ENCODE data around the gene NDRG4. TPM values are rescaled to one million over a fixed set of nuclear protein-coding genes. Genes with fewer than 3 reads are reported as not detected.
A peak's percentile ranks its signal among the peaks of the same experiment; 100 is the strongest.

The NDRG4 gene
- total and polyA plus RNA-seq, 2 donors (not counting 1 experiment from before 2014, with no cell fraction given): 0.96 to 1.1 TPM

GRCh38 chr16:58515125-58515870 is 15.4 kb downstream of the NDRG4 start, which contains the start of gene SETD6:
TSS of gene SETD6 (plus strand) at chr16:58515517. CDS start at chr16:58515538, 21 bp downstream.
- peak within 1 kb of the TSS; percentile 38 to 68 for H3K27ac ChIP-seq (ENCODE audit: low read length in 2 of 2)
- peak within 1 kb of the TSS; percentile 79 for H3K9ac ChIP-seq (ENCODE audit: low read length)
- peak within 1 kb of the TSS; percentile 95 for H2AFZ ChIP-seq (ENCODE audit: insufficient read depth, low read depth, low read length, poor library complexity, severe bottlenecking)
- peak within 1 kb of the TSS; percentile 41 to 93 (median 79) for H3K4me3 ChIP-seq (ENCODE audit: control extremely low read depth in 1 of 5, extremely low read depth in 1 of 5, insufficient read depth in 1 of 5, low read depth in 2 of 5, low read length in 4 of 5)
- peak within 1 kb of the TSS; percentile 86 for H3K27ac Mint-ChIP-seq
- H3K4me3 Mint-ChIP-seq: peak within 1 kb of the TSS; percentile 94
- ATAC-seq (ENCODE audit: low read depth) (peak; percentile 77), DNase-seq (peak; percentile 81)
- peaks cover 10 to 14% of the 10 kb centered on the region in 2 donors for H3K4me1 ChIP-seq (ENCODE audit: control insufficient read depth in 2 of 2, insufficient read depth in 2 of 2, low read length in 2 of 2)
- ChIA-PET POLR2A (no interaction called here), CTCF (interaction anchor here (0.6 to 1.5 kb wide), 3 partner anchors 14 to 241 kb away, joined by 3 to 12 read pairs (median 4); no protein-coding TSS in a partner anchor)
- TF ChIP-seq EZH2 (IDR thresholded peaks at IDR 0.05; ENCODE audit: borderline replicate concordance, insufficient read depth, low read depth, low read length, poor library complexity, severe bottlenecking): no peak
- TF ChIP-seq, protein P1, sequence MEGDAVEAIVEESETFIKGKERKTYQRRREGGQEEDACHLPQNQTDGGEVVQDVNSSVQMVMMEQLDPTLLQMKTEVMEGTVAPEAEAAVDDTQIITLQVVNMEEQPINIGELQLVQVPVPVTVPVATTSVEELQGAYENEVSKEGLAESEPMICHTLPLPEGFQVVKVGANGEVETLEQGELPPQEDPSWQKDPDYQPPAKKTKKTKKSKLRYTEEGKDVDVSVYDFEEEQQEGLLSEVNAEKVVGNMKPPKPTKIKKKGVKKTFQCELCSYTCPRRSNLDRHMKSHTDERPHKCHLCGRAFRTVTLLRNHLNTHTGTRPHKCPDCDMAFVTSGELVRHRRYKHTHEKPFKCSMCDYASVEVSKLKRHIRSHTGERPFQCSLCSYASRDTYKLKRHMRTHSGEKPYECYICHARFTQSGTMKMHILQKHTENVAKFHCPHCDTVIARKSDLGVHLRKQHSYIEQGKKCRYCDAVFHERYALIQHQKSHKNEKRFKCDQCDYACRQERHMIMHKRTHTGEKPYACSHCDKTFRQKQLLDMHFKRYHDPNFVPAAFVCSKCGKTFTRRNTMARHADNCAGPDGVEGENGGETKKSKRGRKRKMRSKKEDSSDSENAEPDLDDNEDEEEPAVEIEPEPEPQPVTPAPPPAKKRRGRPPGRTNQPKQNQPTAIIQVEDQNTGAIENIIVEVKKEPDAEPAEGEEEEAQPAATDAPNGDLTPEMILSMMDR (IDR thresholded peaks at IDR 0.05): no peak
- no peaks in the 10 kb centered on the region for H3K27me3 Mint-ChIP-seq
- peaks cover 18% of the 10 kb centered on the region for H4K20me1 ChIP-seq (ENCODE audit: control insufficient read depth, insufficient read depth, low read length, poor library complexity, severe bottlenecking)
- no peaks in the 10 kb centered on the region for H3K9me3 Mint-ChIP-seq (ENCODE audit: insufficient read depth)
- 2% methylated on average over 80 of the region's 80 CpGs for WGBS (ENCODE audit: insufficient coverage)
- peak within 1 kb of the TSS; percentile 80 for H3K4me2 ChIP-seq (replicated peaks; ENCODE audit: low read depth, low read length, poor library complexity, severe bottlenecking)
- no peaks in the 10 kb centered on the region for H3K27me3 ChIP-seq (replicated peaks in 1 of 4; ENCODE audit: control extremely low read depth in 1 of 4, control insufficient read depth in 3 of 4, insufficient read depth in 4 of 4, low read length in 3 of 4)
- H3K36me3 ChIP-seq (replicated peaks in 1 of 2; ENCODE audit: control extremely low read depth in 1 of 2, control insufficient read depth in 1 of 2, extremely low read depth in 1 of 2, insufficient read depth in 2 of 2, low read length in 1 of 2): peaks cover 3 to 30% of the 10 kb centered on the region in 2 experiments
- H3K4me1 Mint-ChIP-seq: peaks cover 20% of the 10 kb centered on the region
- intact Hi-C loops (cut with micrococcal nuclease): loop anchor here (1.0 to 5.0 kb wide), 4 partner anchors 14 to 780 kb away; partner anchors contain the start of genes CSNK2A2 and KATNB1
- no peaks in the 10 kb centered on the region for H3K79me2 ChIP-seq (ENCODE audit: control insufficient read depth, insufficient read depth, low read length)
- no peaks in the 10 kb centered on the region for H3K9me3 ChIP-seq (ENCODE audit: control extremely low read depth in 1 of 3, control insufficient read depth in 2 of 3, insufficient read depth in 1 of 3, low read length in 2 of 3)
